Caco-2 (cell line): ENCODE results near the gene MSL3. TPM values are rescaled to one million over a fixed set of nuclear protein-coding genes. Genes with fewer than 3 reads are reported as not detected.

ENCODE experiments used
- BruUV-seq: library from RNA; stranded (reverse); fragments of 400-500 nt; replicated peaks from 2 replicates; lab custom pipeline; 2021; lab: Mats Ljungman, UMichigan
- CTCF ChIA-PET: fragments of 300-600 bp; sonication (Branson Sonifier 250); formaldehyde crosslinking; loops from one replicate; lab custom pipeline; 2022; ENCODE audit warnings: antibody characterized with exemption; lab: Charles Lee
- POLR2A ChIA-PET: fragments of 300-600 bp; sonication (Branson Sonifier 250); formaldehyde crosslinking; loops from one replicate; lab custom pipeline; 2022; ENCODE audit warnings: antibody characterized with exemption; lab: Charles Lee
- DNase-seq, 2 experiments: peaks; one replicate each; pipeline versions ENCODE4 v3.0.0 to v3.0.0-alpha.2; 2020 to 2022
- H3K27me3 ChIP-seq: replicated peaks from 2 replicates; pipeline ENCODE4 v1.6.0; 2011; ENCODE audit warnings: low read length; ENCODE audit not compliant: control insufficient read depth, insufficient read depth
- H3K36me3 ChIP-seq: 2 replicates; pipeline ENCODE4 v1.5.1; 2011; ENCODE audit warnings: low read length; ENCODE audit not compliant: control insufficient read depth, insufficient read depth
- H3K4me1 ChIP-seq: fragments of 250-450 bp; sonication (Bioruptor Pico); 2 replicates; pipeline ENCODE4 v1.5.1; 2020; ENCODE audit warnings: mild to moderate bottlenecking
- H3K4me3 ChIP-seq: 2 replicates; pipeline ENCODE4 v1.5.1; 2011; ENCODE audit warnings: low read depth, mild to moderate bottlenecking, control low read depth, low read length
- H3K9me3 ChIP-seq: fragments of 250-450 bp; sonication (Bioruptor Pico); 2 replicates; pipeline ENCODE4 v1.5.1; 2020; ENCODE audit warnings: mild to moderate bottlenecking, moderate library complexity
- H3K27ac Mint-ChIP-seq: one replicate; pipeline ENCODE4 v1.8.0; 2022; ENCODE audit warnings: mixed read lengths; ENCODE audit not compliant: unreplicated experiment
- H3K27me3 Mint-ChIP-seq: one replicate; pipeline ENCODE4 v1.8.0; 2022; ENCODE audit warnings: mixed read lengths; ENCODE audit not compliant: insufficient read depth, unreplicated experiment
- H3K36me3 Mint-ChIP-seq: one replicate; pipeline ENCODE4 v1.8.0; 2022; ENCODE audit warnings: mild to moderate bottlenecking, mixed read lengths; ENCODE audit not compliant: insufficient read depth, unreplicated experiment
- H3K4me1 Mint-ChIP-seq: one replicate; pipeline ENCODE4 v1.8.0; 2022; ENCODE audit warnings: low read depth, mixed read lengths; ENCODE audit not compliant: unreplicated experiment
- H3K4me3 Mint-ChIP-seq: one replicate; pipeline ENCODE4 v1.8.0; 2022; ENCODE audit warnings: mild to moderate bottlenecking, moderate library complexity, mixed read lengths; ENCODE audit not compliant: unreplicated experiment
- H3K9me3 Mint-ChIP-seq: one replicate; pipeline ENCODE4 v1.8.0; 2022; ENCODE audit warnings: mixed read lengths; ENCODE audit not compliant: unreplicated experiment
- intact Hi-C: fragments of 100-400 bp; cut with micrococcal nuclease; formaldehyde crosslinking; loops from one replicate; pipeline ENCODE4 v1.10.0; 2022; ENCODE audit not compliant: unreplicated experiment
- total RNA-seq: library from RNA; stranded (reverse); gene quantifications from 2 replicates; pipeline ENCODE4 v1.2.3, GENCODE V29; 2022
- TF ChIP-seq, protein P1 (sequence below), 2 experiments: fragments of 200-600 bp in 1 of 2; IDR thresholded peaks; 1 replicate in 1 of 2; 2 replicates in 1 of 2; pipeline versions ENCODE4 v1.5.1 to v1.8.0; 2011 to 2022; ENCODE audit warnings: antibody characterized with exemption in 1 of 2, control low read depth in 1 of 2, inconsistent platforms in 1 of 2, low read depth in 1 of 2, low read length in 1 of 2, mild to moderate bottlenecking in 1 of 2, moderate library complexity in 1 of 2; ENCODE audit not compliant: insufficient read depth in 1 of 2, severe bottlenecking in 1 of 2, unreplicated experiment in 1 of 2

Gene MSL3
- total RNA-seq, 1 experiment from 2014 or later, result 14.0 TPM

DNA sequence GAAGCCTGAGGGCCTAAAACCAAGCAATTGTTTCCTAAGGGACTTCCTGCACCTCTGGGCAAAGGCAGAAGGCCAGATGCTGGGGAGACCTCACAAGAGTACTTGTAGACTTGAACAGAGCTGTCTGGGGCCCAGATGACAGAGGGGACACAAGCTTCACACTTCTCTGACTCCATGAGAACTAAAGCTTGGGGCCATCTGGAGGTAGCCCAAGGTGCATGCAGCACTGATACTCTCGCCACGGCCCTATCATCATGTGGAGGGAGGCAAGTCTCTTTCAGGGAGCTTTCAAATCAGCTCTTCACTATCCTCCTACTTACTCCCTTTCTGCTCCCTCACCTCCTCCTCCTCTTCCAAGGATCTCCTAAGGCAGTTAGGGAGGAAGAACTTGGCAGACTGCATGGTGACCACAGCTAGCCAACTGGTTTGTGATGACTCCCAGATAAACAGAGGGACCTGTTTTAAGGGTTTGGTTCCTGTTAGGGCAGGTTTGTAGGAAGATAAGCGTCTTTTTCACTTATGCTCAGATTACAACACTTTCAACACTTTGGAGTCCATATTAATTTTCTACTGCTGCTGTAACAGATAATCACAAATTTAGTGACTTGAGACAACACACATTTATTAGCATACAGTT is 23.8 kb downstream of the MSL3 start:
- Mint-ChIP-seq H3K4me1 (no peaks in the 10 kb centered on the region), H3K4me3 (no peak overlapping the region), H3K9me3 (no peaks in the 10 kb centered on the region), H3K36me3 (peaks cover 4% of the 10 kb centered on the region), H3K27ac (no peak overlapping the region), H3K27me3 (peaks cover 5% of the 10 kb centered on the region)
- BruUV-seq, result no TSS peak
- no peaks in the 10 kb centered on the region for H3K9me3 ChIP-seq
- TF ChIP-seq, protein P1, sequence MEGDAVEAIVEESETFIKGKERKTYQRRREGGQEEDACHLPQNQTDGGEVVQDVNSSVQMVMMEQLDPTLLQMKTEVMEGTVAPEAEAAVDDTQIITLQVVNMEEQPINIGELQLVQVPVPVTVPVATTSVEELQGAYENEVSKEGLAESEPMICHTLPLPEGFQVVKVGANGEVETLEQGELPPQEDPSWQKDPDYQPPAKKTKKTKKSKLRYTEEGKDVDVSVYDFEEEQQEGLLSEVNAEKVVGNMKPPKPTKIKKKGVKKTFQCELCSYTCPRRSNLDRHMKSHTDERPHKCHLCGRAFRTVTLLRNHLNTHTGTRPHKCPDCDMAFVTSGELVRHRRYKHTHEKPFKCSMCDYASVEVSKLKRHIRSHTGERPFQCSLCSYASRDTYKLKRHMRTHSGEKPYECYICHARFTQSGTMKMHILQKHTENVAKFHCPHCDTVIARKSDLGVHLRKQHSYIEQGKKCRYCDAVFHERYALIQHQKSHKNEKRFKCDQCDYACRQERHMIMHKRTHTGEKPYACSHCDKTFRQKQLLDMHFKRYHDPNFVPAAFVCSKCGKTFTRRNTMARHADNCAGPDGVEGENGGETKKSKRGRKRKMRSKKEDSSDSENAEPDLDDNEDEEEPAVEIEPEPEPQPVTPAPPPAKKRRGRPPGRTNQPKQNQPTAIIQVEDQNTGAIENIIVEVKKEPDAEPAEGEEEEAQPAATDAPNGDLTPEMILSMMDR (IDR thresholded peaks at IDR 0.05; ENCODE audit: insufficient read depth in 1 of 2, low read depth in 1 of 2, low read length in 1 of 2, severe bottlenecking in 1 of 2, unreplicated experiment in 1 of 2), result no peak
- ChIA-PET POLR2A (no interaction called here), CTCF (no interaction called here)
- intact Hi-C loops, result no loop called here
- DNase-seq, result no peak
- no peaks in the 10 kb centered on the region for H3K4me1 ChIP-seq
- H3K4me3 ChIP-seq, result no peak overlapping the region
- H3K27me3 ChIP-seq, result no peaks in the 10 kb centered on the region
- no peaks in the 10 kb centered on the region for H3K36me3 ChIP-seq

DNA sequence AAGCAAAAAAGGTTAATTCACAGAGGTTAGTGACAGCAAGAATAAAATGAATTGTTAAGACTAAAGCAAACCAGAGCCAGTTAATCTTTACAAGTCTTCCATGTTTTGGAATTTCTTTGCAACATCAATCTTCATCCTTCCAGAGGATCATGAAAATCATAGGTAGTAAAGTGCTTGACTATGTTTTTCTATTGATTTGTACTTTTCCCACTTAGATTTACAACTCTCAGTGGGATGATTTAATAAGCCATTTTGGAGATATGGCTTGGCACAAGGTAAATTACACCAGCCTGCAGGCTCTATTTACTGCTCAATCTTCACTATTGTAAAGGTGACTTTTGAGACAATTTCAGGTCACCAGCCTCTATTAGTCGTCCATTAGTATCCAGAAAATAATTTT is 26.5 kb downstream of the MSL3 start:
- H3K4me3 Mint-ChIP-seq, result no peak overlapping the region
- H3K4me1 ChIP-seq, result no peaks in the 10 kb centered on the region
- no TSS peak for BruUV-seq
- H3K36me3 Mint-ChIP-seq, result peaks cover 4% of the 10 kb centered on the region
- H3K36me3 ChIP-seq, result no peaks in the 10 kb centered on the region
- TF ChIP-seq, protein P1 (IDR thresholded peaks at IDR 0.05; ENCODE audit: insufficient read depth in 1 of 2, low read depth in 1 of 2, low read length in 1 of 2, severe bottlenecking in 1 of 2, unreplicated experiment in 1 of 2), result no peak
- no peaks in the 10 kb centered on the region for H3K27me3 ChIP-seq
- H3K9me3 Mint-ChIP-seq, result no peaks in the 10 kb centered on the region
- H3K4me3 ChIP-seq, result no peak overlapping the region
- H3K9me3 ChIP-seq, result no peaks in the 10 kb centered on the region
- ChIA-PET POLR2A (no interaction called here), CTCF (no interaction called here)
- H3K27me3 Mint-ChIP-seq, result peaks cover 2% of the 10 kb centered on the region
- no peaks in the 10 kb centered on the region for H3K4me1 Mint-ChIP-seq
- intact Hi-C loops, result no loop called here
- DNase-seq, result no peak
- H3K27ac Mint-ChIP-seq, result no peak overlapping the region

DNA sequence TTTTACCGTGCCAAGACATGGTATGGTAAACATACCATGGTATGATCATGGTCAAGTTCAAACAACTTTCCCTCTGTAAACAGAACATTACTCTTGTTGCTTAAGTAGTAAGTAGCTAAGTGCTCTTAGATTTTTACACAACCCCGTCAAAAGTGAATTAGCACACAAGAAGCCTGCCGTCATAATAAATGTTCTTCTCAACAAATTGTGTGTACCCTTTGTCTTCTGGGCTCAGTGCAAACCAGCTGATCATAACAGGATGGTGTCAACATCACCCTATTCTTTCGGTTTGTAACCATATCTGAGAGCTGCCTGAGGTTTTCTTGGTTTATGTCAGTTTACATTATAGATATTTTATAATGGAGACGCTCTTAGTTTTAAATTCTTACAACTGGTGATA is 28.8 kb downstream of the MSL3 start:
- Histone ChIP-seq H3K9me3 (no peaks in the 10 kb centered on the region), H3K27me3 (no peaks in the 10 kb centered on the region), H3K36me3 (no peaks in the 10 kb centered on the region), H3K4me1 (no peaks in the 10 kb centered on the region), H3K4me3 (no peak overlapping the region)
- BruUV-seq, result no TSS peak
- H3K4me3 Mint-ChIP-seq, result no peak overlapping the region
- ChIA-PET CTCF (interaction anchor here (0.6 kb wide), 1 partner anchor 214 kb away, joined by 3 read pairs; no protein-coding TSS in a partner anchor), POLR2A (interaction anchor here (0.6 kb wide), 2 partner anchors 137 to 237 kb away, joined by 5 read pairs; no protein-coding TSS in a partner anchor)
- no peak for DNase-seq
- no peaks in the 10 kb centered on the region for H3K27me3 Mint-ChIP-seq
- TF ChIP-seq, protein P1 (IDR thresholded peaks at IDR 0.05; ENCODE audit: insufficient read depth in 1 of 2, low read depth in 1 of 2, low read length in 1 of 2, severe bottlenecking in 1 of 2, unreplicated experiment in 1 of 2), result no peak
- H3K9me3 Mint-ChIP-seq, result no peaks in the 10 kb centered on the region
- no peaks in the 10 kb centered on the region for H3K4me1 Mint-ChIP-seq
- H3K27ac Mint-ChIP-seq, result no peak overlapping the region
- intact Hi-C loops, result no loop called here
- peaks cover 4% of the 10 kb centered on the region for H3K36me3 Mint-ChIP-seq
